ENCODE data around the gene SLC25A4. TPM values are rescaled to one million over a fixed set of nuclear protein-coding genes. Genes with fewer than 3 reads are reported as not detected.
"Not testable (repeated sequence)": the region's sequence is repeated elsewhere in the genome, so short reads cannot be mapped to it uniquely, and the experiment has no call there.

The SLC25A4 gene
- total RNA-seq, 2 experiments from 2014 or later: 3.3 to 4.8 TPM

DNA sequence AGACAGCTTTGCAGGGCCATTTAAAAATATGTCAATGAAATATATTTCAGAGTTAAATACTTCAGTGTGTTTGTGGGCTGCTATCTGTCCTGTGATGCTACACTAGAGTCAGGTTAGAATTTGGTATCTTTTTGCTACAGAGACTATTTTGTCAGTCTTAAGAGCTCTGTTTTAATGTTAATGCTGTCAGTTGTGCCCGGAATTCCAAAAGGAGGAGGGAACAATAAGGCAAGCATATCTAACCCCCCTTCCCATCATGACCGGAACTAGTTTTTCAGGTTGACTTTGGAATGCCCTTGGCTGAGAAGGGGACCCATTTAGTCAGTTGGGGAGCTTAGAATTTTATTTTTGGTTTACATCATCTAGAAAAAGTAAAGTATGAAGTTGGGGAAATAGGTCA is 34.9 kb upstream of the SLC25A4 start:
- Mint-ChIP-seq H3K27me3 (ENCODE audit: low read depth) (peaks cover 22% of the 10 kb centered on the region), H3K4me3 (no peak overlapping the region), H3K27ac (no peak overlapping the region), H3K9me3 (ENCODE audit: insufficient read depth) (no peaks in the 10 kb centered on the region), H3K36me3 (ENCODE audit: low read depth) (no peaks in the 10 kb centered on the region), H3K4me1 (ENCODE audit: low read depth) (no peaks in the 10 kb centered on the region)
- ChIA-PET POLR2A (no interaction called here), CTCF (interaction anchor here (1.1 kb wide), 1 partner anchor 68 kb away, joined by 3 read pairs; no protein-coding TSS in a partner anchor)
- no peak for DNase-seq
- ATAC-seq: no peak

DNA sequence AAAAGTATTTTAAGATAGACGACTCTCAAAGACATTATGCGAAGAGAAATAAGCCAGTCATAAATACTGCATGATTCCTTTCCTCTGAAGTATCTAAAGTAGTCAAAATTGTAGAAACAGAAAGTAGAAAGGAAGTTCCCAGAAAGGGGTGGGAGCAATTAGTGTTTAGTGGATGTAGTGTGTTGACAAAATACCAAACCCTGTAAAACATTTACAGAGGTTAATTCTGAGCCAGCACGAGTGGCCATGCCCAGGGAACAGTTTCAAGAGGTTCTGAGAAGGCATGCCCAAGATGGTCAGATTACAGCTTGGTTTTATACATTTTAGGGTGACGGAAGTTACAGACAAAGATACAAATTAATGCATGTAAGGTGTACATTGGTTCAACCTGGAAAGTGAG is 34.4 kb upstream of the SLC25A4 start:
- no peaks in the 10 kb centered on the region for H3K9me3 Mint-ChIP-seq (ENCODE audit: insufficient read depth)
- DNase-seq (no peak), ATAC-seq (no peak)
- H3K36me3 Mint-ChIP-seq (ENCODE audit: low read depth): no peaks in the 10 kb centered on the region
- ChIA-PET CTCF (interaction anchor here (1.1 kb wide), 1 partner anchor 69 kb away, joined by 3 read pairs; no protein-coding TSS in a partner anchor), POLR2A (no interaction called here)
- no peaks in the 10 kb centered on the region for H3K4me1 Mint-ChIP-seq (ENCODE audit: low read depth)
- H3K27ac Mint-ChIP-seq: no peak overlapping the region
- no peak overlapping the region for H3K4me3 Mint-ChIP-seq
- peaks cover 21% of the 10 kb centered on the region for H3K27me3 Mint-ChIP-seq (ENCODE audit: low read depth)

DNA sequence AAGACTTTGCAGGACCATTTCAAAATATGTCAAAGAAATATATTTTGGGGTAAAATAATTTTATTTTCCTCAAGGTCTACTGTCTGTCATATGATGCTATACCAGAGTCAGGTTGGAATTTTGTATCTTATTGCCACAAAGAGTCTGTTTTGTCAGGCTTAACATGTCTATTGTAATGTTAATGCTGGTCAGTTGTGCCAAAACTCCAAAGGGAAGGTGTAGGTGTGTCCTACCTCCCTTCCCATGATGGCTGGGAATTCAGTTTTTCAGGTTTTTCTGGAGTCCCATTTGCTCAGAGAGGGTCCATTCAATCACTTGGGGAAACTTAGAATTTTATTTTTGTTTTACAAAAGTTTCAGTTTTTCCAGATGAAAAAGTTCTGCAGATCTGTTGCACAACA is 33.3 kb upstream of the SLC25A4 start:
- ATAC-seq: no peak
- H3K9me3 Mint-ChIP-seq (ENCODE audit: insufficient read depth): no peaks in the 10 kb centered on the region
- POLR2A ChIA-PET: interaction anchor here (0.6 kb wide), 1 partner anchor 696 kb away, joined by 3 read pairs; no protein-coding TSS in a partner anchor
- no peaks in the 10 kb centered on the region for H3K36me3 Mint-ChIP-seq (ENCODE audit: low read depth)
- H3K27ac Mint-ChIP-seq: no peak overlapping the region
- no peaks in the 10 kb centered on the region for H3K4me1 Mint-ChIP-seq (ENCODE audit: low read depth)
- no peak for DNase-seq
- CTCF ChIA-PET: no interaction called here
- H3K27me3 Mint-ChIP-seq (ENCODE audit: low read depth): peaks cover 29% of the 10 kb centered on the region
- no peak overlapping the region for H3K4me3 Mint-ChIP-seq

DNA sequence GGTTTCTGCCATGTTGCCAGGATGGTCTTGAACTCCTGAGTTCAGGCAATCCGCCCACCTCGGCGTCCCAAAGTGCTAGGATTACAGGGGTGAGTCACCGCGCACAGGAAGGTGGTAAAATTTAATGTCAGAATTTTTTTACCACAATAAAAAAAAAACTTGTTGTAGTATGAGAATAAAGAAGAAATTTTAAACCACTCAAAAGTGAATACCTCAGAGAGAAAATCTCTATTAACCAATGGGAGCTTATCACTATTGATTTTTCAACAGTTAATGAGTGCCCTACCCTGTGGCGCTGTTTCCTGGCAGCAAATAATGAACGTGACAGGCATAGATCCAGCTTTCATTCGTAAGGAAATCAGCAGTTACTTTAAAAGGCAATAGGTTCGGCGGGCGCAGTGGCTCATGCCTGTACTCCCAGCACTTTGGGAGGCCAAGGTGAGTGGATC is 32.7 kb upstream of the SLC25A4 start:
- no peak overlapping the region for H3K27ac Mint-ChIP-seq
- H3K27me3 Mint-ChIP-seq (ENCODE audit: low read depth): peaks cover 26% of the 10 kb centered on the region
- no peaks in the 10 kb centered on the region for H3K9me3 Mint-ChIP-seq (ENCODE audit: insufficient read depth)
- POLR2A ChIA-PET: no interaction called here
- no peaks in the 10 kb centered on the region for H3K4me1 Mint-ChIP-seq (ENCODE audit: low read depth)
- no peaks in the 10 kb centered on the region for H3K36me3 Mint-ChIP-seq (ENCODE audit: low read depth)
- no peak for ATAC-seq
- H3K4me3 Mint-ChIP-seq: no peak overlapping the region
- CTCF ChIA-PET: no interaction called here
- no peak for DNase-seq

DNA sequence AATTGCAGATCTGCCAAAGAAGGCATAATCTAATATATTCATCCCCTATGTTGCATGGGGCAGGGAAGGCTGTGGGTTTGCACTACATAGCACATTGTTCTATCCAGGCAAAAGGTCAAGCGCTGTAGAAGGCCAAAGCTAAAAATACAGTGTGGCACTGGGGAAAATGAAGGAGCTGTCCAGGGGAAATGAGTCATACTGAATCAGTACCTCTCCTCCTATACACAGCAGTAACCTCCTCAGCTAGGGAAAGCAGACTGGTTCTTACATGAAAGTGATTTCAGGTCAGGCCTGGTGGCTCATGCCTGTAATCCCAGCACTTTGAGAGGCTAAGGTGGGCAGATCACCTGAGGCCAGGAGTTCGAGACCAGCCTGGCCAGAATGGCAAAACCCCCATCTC is 31.0 kb upstream of the SLC25A4 start:
- Mint-ChIP-seq H3K27me3 (ENCODE audit: low read depth) (peaks cover 22% of the 10 kb centered on the region), H3K4me1 (ENCODE audit: low read depth) (no peaks in the 10 kb centered on the region), H3K4me3 (no peak overlapping the region), H3K9me3 (ENCODE audit: insufficient read depth) (no peaks in the 10 kb centered on the region), H3K36me3 (ENCODE audit: low read depth) (no peaks in the 10 kb centered on the region), H3K27ac (no peak overlapping the region)
- ATAC-seq (no peak), DNase-seq (no peak)
- POLR2A ChIA-PET: no interaction called here
- CTCF ChIA-PET: no interaction called here

DNA sequence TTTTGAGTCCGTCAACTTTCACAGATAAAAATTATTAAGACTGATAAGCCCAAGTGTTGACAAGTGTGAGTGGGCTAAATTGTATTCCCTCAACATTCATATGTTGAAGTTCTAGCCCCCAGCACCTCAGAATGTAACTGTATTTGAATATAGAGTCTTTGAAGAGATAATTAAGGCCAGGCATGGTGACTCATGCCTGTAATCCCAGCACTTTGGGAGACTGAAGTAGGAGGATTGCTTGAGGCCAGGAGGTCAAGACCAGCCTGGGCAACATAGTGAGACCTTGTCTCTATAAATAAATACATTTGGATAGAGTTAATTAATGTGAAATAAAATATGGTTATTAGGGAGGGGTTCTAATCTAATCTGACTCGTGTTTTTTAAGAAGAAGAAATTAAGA is 29.7 kb upstream of the SLC25A4 start:
- Mint-ChIP-seq H3K4me1 (ENCODE audit: low read depth) (no peaks in the 10 kb centered on the region), H3K9me3 (ENCODE audit: insufficient read depth) (no peaks in the 10 kb centered on the region), H3K27ac (no peak overlapping the region), H3K36me3 (ENCODE audit: low read depth) (no peaks in the 10 kb centered on the region), H3K27me3 (ENCODE audit: low read depth) (peaks cover 19% of the 10 kb centered on the region), H3K4me3 (no peak overlapping the region)
- ChIA-PET CTCF (no interaction called here), POLR2A (no interaction called here)
- DNase-seq: no peak
- no peak for ATAC-seq

DNA sequence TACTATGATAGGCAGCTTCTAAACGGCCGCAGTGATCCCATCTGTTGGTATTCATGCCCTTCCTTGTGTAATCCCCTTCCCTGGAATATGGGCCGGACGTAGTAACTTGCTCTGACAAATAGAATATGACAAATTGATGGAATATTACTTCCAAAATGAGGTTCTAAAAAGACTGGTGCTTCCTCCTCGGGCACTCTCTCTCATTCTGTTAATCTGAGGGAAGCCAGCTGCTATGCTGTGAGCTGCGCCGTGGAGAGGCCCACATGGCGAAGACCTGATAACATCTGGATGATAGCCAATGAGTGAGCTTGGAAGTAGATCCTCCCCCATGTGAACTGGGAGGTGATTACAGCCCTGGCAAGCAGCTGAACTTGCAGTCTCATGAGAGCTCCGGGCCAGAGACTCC is 27.2 kb upstream of the SLC25A4 start:
- POLR2A ChIA-PET: no interaction called here
- ATAC-seq: no peak

DNA sequence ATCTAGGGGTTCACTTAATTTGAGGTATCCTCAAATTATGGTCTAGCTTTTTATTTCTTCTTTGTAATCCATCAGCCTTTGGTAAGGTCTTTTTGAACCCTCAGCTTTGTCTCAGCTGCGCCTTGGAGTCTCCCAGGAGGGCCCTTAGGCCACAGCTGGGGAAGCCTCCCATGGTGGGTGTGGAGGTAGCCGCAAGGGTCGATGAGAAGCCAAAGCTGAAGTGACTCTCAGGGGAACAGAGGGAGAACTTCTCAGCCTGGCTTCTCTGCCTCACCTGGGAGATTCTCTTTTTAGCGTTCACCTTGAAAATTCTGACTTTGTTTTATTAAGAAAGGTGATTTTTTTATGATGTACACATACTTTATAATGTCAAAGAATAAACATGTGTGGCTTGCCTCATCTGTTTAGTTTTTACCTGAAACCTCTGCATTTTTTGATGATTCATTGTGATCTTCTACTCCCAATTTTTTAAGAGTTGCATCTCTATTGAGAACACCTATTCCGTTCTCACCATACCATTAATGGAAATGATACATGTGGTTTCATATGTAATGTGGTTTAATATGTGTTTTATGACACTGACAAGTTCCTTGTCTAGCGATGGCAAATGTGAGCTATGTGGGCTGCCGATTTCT is 25.6 kb upstream of the SLC25A4 start:
- ChIA-PET POLR2A (no interaction called here), CTCF (interaction anchor here (0.5 to 1.7 kb wide), 5 partner anchors 11 to 1428 kb away, joined by 3 to 4 read pairs (median 3); no protein-coding TSS in a partner anchor)
- no peak for ATAC-seq
- peaks cover 24% of the 10 kb centered on the region for H3K27me3 Mint-ChIP-seq (ENCODE audit: low read depth)
- H3K36me3 Mint-ChIP-seq (ENCODE audit: low read depth): no peaks in the 10 kb centered on the region
- H3K4me1 Mint-ChIP-seq (ENCODE audit: low read depth): no peaks in the 10 kb centered on the region
- no peak overlapping the region for H3K27ac Mint-ChIP-seq
- DNase-seq: no peak
- H3K9me3 Mint-ChIP-seq (ENCODE audit: insufficient read depth): no peaks in the 10 kb centered on the region
- H3K4me3 Mint-ChIP-seq: no peak overlapping the region

More for the DNA sequence above, 27.2 kb upstream of the SLC25A4 start:
- no peaks in the 10 kb centered on the region for H3K4me1 Mint-ChIP-seq (ENCODE audit: low read depth)
- H3K27ac Mint-ChIP-seq: no peak overlapping the region
- no peaks in the 10 kb centered on the region for H3K36me3 Mint-ChIP-seq (ENCODE audit: low read depth)
- no peak for DNase-seq
- H3K27me3 Mint-ChIP-seq (ENCODE audit: low read depth): peaks cover 18% of the 10 kb centered on the region
- no peaks in the 10 kb centered on the region for H3K9me3 Mint-ChIP-seq (ENCODE audit: insufficient read depth)
- no peak overlapping the region for H3K4me3 Mint-ChIP-seq
- CTCF ChIA-PET: interaction anchor here (0.6 to 1.7 kb wide), 4 partner anchors 9 to 68 kb away, joined by 3 to 4 read pairs (median 3); no protein-coding TSS in a partner anchor

DNA sequence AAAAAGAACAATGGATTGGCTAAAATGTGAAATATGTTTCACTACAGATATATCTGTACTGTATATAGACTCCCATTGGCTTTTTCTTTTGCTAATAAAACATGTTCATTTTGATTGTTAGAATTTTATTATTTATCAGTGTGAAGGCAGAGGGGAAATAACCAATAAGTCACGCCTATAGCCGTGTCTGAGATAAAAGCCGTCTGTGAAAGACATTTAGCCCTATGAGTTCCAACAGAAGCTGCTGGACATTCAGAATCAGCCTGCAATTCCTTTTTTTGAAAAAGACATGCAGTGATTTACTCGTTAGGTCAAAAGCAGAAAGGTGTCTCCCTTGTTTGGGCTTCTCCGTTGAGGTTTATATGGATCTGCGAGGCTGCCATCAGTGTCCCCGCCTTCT is 24.2 kb upstream of the SLC25A4 start:
- no peak overlapping the region for H3K4me3 Mint-ChIP-seq
- peaks cover 34% of the 10 kb centered on the region for H3K27me3 Mint-ChIP-seq (ENCODE audit: low read depth)
- ATAC-seq (no peak), DNase-seq (no peak)
- H3K36me3 Mint-ChIP-seq (ENCODE audit: low read depth): no peaks in the 10 kb centered on the region
- POLR2A ChIA-PET: no interaction called here
- no peak overlapping the region for H3K27ac Mint-ChIP-seq
- CTCF ChIA-PET: interaction anchor here (0.8 kb wide), 1 partner anchor 79 kb away, joined by 3 read pairs; no protein-coding TSS in a partner anchor
- peaks cover 7% of the 10 kb centered on the region for H3K4me1 Mint-ChIP-seq (ENCODE audit: low read depth)
- no peaks in the 10 kb centered on the region for H3K9me3 Mint-ChIP-seq (ENCODE audit: insufficient read depth)

DNA sequence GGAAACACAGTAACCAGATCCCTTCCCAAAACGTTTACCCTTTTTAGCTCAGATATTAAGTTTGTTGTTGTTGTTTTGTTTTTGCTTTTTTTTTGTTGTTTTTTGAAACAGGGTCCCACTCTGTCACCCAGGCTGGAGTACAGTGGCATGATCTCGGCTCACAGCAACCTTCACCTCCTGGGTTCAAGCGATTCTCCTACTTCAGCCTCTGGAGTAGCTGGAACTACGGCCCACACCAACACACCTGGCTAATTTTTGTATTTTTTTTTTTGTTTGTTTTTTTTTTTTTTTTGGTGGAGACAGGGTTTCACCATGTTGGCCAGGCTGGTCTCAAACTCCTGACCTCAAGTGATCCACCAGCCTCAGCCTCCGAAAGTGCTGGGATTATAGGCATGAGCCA is 23.6 kb upstream of the SLC25A4 start:
- H3K27me3 Mint-ChIP-seq (ENCODE audit: low read depth): peaks cover 33% of the 10 kb centered on the region
- ATAC-seq; H3K36me3 Mint-ChIP-seq (ENCODE audit: low read depth); CTCF ChIA-PET; H3K4me1 Mint-ChIP-seq (ENCODE audit: low read depth); H3K27ac Mint-ChIP-seq; H3K4me3 Mint-ChIP-seq; H3K9me3 Mint-ChIP-seq (ENCODE audit: insufficient read depth); DNase-seq: not testable (repeated sequence)
- POLR2A ChIA-PET: interaction anchor here (0.6 kb wide), 1 partner anchor 59 kb away, joined by 5 read pairs; no protein-coding TSS in a partner anchor

DNA sequence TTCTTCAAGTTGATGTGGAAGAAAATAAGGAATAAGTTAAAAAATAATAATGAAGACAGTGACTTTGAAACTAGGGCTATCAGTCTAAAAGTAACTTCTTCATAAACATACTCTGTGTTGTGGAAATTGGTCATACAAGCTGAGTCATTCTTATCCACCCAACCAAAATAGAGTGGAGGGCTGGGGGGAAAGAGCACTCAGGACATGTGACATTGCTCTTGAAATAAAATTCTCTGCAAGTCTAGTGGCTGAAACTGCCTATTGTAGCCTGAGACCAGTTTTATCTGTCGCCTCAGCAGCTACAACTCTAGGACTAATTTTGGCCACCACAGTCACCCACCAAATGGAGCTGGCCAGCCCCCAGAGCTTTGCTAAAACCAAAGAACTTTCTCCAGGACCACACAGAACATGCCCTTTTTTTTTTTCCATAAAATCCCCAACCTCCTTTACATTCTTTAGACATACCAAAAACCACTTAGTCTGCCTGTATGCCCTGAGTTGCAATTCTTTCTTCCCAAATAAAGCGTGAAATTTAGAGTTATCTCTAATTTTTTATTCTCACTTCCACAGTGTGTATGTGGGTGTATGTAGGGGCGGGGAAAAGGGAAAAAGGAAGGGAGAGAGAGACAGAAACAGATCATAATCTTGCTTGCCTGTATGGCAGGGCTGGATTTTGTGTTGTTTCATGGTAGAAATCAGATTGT is 23.0 kb upstream of the SLC25A4 start:
- H3K9me3 Mint-ChIP-seq (ENCODE audit: insufficient read depth): no peaks in the 10 kb centered on the region
- ChIA-PET POLR2A (interaction anchor here (0.6 kb wide), 1 partner anchor 58 kb away, joined by 5 read pairs; no protein-coding TSS in a partner anchor), CTCF (no interaction called here)
- peaks cover 38% of the 10 kb centered on the region for H3K27me3 Mint-ChIP-seq (ENCODE audit: low read depth)
- ATAC-seq (no peak), DNase-seq (no peak)
- no peaks in the 10 kb centered on the region for H3K36me3 Mint-ChIP-seq (ENCODE audit: low read depth)
- H3K4me1 Mint-ChIP-seq (ENCODE audit: low read depth): peaks cover 7% of the 10 kb centered on the region
- H3K4me3 Mint-ChIP-seq: no peak overlapping the region
- H3K27ac Mint-ChIP-seq: no peak overlapping the region

DNA sequence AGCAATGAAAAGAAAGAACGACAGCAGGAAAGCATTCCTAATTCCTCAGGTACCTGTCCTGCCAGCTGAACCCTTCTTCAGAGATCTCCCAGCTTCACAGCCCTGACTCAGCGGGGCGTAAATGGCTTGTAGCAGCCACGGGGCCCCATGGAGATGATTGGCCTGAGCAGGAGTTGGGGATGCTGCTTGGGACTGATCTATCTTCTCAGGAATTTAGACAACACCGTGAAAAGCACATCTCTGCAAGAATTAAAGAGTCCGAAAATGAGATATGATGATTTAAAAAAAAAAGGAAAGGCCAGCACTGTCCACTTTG is 22.5 kb upstream of the SLC25A4 start:
- Mint-ChIP-seq H3K27ac (no peak overlapping the region), H3K4me3 (no peak overlapping the region), H3K36me3 (ENCODE audit: low read depth) (no peaks in the 10 kb centered on the region), H3K4me1 (ENCODE audit: low read depth) (peaks cover 7% of the 10 kb centered on the region), H3K27me3 (ENCODE audit: low read depth) (peaks cover 42% of the 10 kb centered on the region), H3K9me3 (ENCODE audit: insufficient read depth) (no peaks in the 10 kb centered on the region)
- no peak for DNase-seq
- ChIA-PET POLR2A (no interaction called here), CTCF (no interaction called here)
- ATAC-seq: no peak
